IPS DF 6.9 (cell line): ENCODE measurements around the gene HIF3A.
"Not testable (repeated sequence)": the region's sequence is repeated elsewhere in the genome, so short reads cannot be mapped to it uniquely, and the experiment has no call there.

Experiments used
- DNase-seq: peaks from one replicate; pipeline ENCODE4 v3.0.0-alpha.2; 2013; ENCODE audit warnings: low read depth, low spot score
- H3K27ac ChIP-seq: one replicate; pipeline ENCODE4 v1.5.1; 2013; ENCODE audit warnings: low read length, control low read depth
- H3K27me3 ChIP-seq: 2 replicates; pipeline ENCODE4 v1.6.1; 2013; ENCODE audit warnings: mild to moderate bottlenecking, low read length; ENCODE audit not compliant: control insufficient read depth, insufficient read depth
- H3K36me3 ChIP-seq: 2 replicates; pipeline ENCODE4 v1.6.1; 2013; ENCODE audit warnings: low read length; ENCODE audit not compliant: control insufficient read depth, insufficient read depth
- H3K4me1 ChIP-seq: 2 replicates; pipeline ENCODE4 v1.6.1; 2013; ENCODE audit warnings: low read length; ENCODE audit not compliant: control insufficient read depth, insufficient read depth
- H3K4me3 ChIP-seq: 2 replicates; pipeline ENCODE4 v1.5.1; 2013; ENCODE audit warnings: mild to moderate bottlenecking, low read length
- H3K9me3 ChIP-seq: 2 replicates; pipeline ENCODE4 v1.6.1; 2013; ENCODE audit warnings: low read length, inconsistent platforms; ENCODE audit not compliant: control insufficient read depth, insufficient read depth
- WGBS: extraction: QIAGEN DNeasy Blood & Tissue Kit; methylation state at CpG from one replicate; pipeline ENCODE4 v1.1.7; 2013; ENCODE audit warnings: mixed read lengths, missing lambda C conversion rate; ENCODE audit not compliant: insufficient read length, insufficient coverage; 5-methylcytosine and 5-hydroxymethylcytosine counted together

HIF3A gene

DNA sequence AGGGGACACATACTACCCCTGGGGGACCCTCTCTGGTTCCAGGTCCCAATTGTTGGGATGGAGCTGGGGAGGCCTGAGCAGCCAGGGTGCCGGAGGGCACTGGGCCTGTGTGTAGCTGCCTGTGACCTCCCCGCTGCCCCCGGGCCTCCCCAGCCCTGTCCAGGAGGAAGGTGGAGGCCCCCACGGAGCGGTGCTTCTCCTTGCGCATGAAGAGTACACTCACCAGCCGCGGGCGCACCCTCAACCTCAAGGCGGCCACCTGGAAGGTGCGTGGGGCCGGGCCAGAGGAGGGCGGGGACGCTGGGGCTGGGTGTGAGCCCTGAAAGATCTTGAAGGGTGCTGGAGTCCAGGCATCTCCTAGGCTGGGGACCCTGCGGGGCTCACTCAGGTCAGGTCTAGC, 11.7 kb downstream of the HIF3A start:
- H3K4me3 ChIP-seq, result no peak overlapping the region
- WGBS, result no CpG with 5 or more reads among the region's 15 CpGs
- H3K27me3 ChIP-seq, result no peaks in the 10 kb centered on the region
- no peak overlapping the region for H3K27ac ChIP-seq
- H3K9me3 ChIP-seq, result no peaks in the 10 kb centered on the region
- DNase-seq, result no peak
- H3K36me3 ChIP-seq, result peaks cover 20% of the 10 kb centered on the region
- peaks cover 3% of the 10 kb centered on the region for H3K4me1 ChIP-seq

DNA sequence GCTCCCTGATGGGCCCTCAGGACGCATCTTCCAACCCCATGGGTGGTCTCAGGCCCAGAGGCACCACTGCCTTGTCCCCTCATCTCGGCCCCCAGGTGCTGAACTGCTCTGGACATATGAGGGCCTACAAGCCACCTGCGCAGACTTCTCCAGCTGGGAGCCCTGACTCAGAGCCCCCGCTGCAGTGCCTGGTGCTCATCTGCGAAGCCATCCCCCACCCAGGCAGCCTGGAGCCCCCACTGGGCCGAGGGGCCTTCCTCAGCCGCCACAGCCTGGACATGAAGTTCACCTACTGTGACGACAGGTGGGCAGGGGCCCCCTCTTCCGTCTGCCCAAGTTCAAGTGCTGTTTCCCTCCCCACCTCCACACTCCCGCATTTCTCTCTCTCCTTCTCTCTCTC, 12.2 kb downstream of the HIF3A start:
- Histone ChIP-seq H3K36me3 (peaks cover 20% of the 10 kb centered on the region), H3K9me3 (no peaks in the 10 kb centered on the region), H3K27me3 (no peaks in the 10 kb centered on the region), H3K27ac (no peak overlapping the region), H3K4me3 (no peak overlapping the region), H3K4me1 (no peaks in the 10 kb centered on the region; the same call in 1 of the 2 replicates)
- DNase-seq, result no peak
- 100% methylated on average over 1 of the region's 10 CpGs for WGBS

DNA sequence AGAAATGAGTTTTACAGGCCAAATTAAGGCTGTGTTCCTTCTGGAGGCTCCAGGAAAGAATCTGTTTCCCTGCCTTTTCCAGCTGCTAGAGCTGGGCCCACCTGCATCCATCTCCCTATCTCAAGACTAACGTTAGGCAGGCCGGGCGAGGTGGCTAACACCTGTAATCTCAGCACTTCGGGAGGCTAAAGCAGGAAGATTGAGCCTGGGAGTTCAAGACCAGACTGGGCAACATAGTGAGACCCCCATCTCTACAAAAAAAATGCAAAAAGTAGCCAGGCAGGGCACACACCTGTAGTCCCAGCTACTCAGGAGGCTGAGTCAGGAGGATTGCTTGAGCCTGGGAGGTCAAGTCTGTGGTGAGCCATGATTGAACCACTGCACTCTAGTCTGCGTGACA, 14.6 kb downstream of the HIF3A start:
- H3K4me3 ChIP-seq, result no peak overlapping the region
- no peak overlapping the region for H3K27ac ChIP-seq
- no peak for DNase-seq
- no peaks in the 10 kb centered on the region for H3K4me1 ChIP-seq
- H3K36me3 ChIP-seq, result peaks cover 10% of the 10 kb centered on the region
- no CpG with 5 or more reads among the region's 5 CpGs for WGBS
- no peaks in the 10 kb centered on the region for H3K9me3 ChIP-seq
- no peaks in the 10 kb centered on the region for H3K27me3 ChIP-seq

DNA sequence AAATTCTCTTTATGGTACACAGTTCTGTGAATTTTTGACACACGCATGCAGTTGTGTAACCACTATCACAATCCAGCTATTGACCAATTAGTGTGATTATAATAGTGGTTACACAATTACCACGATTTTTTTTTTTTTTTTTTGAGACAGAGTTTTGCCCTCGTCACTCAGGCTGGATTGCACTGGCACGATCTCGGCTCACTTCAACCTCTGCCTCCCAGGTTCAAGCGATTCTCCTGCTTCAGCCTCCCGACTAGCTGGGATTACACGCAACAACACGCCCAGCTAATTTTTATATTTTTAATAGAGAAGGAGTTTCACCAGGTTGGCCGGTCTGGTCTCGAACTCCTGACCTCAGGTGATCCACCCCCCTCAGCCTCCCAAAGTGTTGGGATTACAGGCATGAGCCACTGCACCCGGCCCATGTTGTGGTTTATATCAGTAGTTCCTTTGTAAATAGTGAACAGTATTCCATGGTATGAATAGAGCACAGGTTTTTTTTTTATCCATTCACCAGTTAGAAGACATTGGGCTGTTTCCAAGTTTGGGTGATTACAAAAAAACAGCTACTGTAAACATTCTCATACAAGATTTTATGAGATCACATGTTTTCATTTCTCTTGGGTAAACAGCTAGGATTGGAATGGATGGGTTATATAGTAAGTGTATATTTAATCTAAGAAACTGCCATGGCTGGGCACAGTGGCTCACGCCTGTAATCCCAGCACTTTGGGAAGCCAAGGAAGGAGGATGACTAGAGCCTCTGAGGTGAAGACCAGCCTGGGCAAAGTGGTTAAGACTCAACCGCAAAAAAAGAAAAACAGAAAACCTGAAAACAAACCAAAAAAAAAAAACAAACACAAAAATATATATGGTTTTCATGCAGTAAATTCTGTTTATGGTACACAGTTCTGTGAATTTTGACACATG, 17.0 kb downstream of the HIF3A start:
- H3K9me3 ChIP-seq, H3K27ac ChIP-seq, H3K36me3 ChIP-seq, DNase-seq, H3K4me3 ChIP-seq, H3K4me1 ChIP-seq, H3K27me3 ChIP-seq: not testable (repeated sequence)
- WGBS, result no CpG with 5 or more reads among the region's 14 CpGs

DNA sequence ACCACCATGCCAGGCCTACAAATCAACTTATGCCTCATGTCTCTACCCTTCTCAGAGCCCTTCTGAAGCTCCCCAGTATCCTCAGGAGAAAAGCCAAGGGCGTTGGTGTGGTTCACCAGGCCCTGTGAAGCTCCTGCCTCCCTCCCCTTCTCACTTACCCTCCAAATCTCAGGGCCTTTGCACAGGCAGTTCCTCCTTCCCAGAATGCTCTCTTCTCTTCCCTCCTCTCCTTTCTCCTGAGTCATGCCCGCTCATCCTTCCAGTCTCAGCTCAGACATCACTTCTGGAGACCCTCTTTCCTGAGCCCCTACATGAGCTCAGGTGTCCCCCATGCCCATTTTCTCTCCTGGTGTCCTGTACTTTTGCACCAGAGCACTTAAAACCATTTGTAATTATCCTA, 20.5 kb downstream of the HIF3A start:
- Histone ChIP-seq H3K36me3 (peaks cover 5% of the 10 kb centered on the region), H3K4me1 (no peaks in the 10 kb centered on the region), H3K9me3 (no peaks in the 10 kb centered on the region), H3K27me3 (no peaks in the 10 kb centered on the region), H3K27ac (no peak overlapping the region), H3K4me3 (no peak overlapping the region)
- no peak for DNase-seq
- WGBS, result no CpG with 5 or more reads among the region's 2 CpGs

DNA sequence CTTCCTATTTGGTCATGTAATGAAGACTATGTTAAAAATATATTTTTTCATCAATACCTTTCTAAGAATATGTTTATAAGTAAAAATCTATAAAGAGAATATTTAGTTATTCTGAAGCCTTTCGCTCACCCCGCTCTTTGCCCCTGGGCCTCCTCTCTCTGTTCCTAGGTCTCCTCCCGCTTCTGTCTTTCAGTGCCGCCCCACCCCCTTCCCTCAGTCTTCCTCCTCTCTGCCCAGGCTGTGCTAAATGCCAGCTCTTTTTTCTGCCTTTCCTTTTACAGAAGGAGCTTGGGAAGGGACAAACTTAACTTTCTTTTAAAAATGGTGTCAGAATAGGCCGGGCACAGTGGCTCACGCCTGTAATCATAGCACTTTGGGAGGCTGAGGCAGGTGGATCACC, 22.8 kb downstream of the HIF3A start:
- peaks cover 5% of the 10 kb centered on the region for H3K36me3 ChIP-seq
- whole genome bisulfite sequencing, result no CpG with 5 or more reads among the region's 6 CpGs

DNA sequence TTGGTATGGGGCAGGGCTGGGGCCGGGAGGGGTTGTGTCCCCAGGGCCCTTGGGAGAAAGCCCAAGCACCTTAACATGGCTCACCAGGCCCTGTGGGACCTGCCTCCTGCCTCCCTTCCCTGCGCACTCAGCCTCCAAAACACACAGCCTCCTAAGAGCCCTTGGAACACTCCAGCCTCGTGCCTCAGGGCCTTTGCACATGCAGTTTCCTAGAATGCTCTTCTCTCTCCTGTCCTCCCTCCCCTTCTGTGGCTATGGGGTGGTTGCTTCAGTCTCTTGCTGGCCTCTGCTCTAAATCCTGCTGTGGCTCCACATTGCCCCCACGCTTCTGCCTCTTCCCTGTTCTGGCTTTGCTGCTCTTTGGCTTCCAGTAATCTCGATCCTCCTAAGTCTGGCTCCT, 23.7 kb downstream of the HIF3A start:
- no peak overlapping the region for H3K4me3 ChIP-seq
- no peaks in the 10 kb centered on the region for H3K27me3 ChIP-seq
- H3K9me3 ChIP-seq, result no peaks in the 10 kb centered on the region
- no peaks in the 10 kb centered on the region for H3K4me1 ChIP-seq
- WGBS, result no CpG with 5 or more reads among the region's 5 CpGs
- H3K36me3 ChIP-seq, result peaks cover 8% of the 10 kb centered on the region
- DNase-seq, result no peak
- no peak overlapping the region for H3K27ac ChIP-seq

More for the DNA sequence above, 22.8 kb downstream of the HIF3A start:
- H3K27ac ChIP-seq, result no peak overlapping the region
- H3K4me3 ChIP-seq, result no peak overlapping the region
- H3K4me1 ChIP-seq, result no peaks in the 10 kb centered on the region
- no peaks in the 10 kb centered on the region for H3K9me3 ChIP-seq
- DNase-seq, result no peak
- no peaks in the 10 kb centered on the region for H3K27me3 ChIP-seq

DNA sequence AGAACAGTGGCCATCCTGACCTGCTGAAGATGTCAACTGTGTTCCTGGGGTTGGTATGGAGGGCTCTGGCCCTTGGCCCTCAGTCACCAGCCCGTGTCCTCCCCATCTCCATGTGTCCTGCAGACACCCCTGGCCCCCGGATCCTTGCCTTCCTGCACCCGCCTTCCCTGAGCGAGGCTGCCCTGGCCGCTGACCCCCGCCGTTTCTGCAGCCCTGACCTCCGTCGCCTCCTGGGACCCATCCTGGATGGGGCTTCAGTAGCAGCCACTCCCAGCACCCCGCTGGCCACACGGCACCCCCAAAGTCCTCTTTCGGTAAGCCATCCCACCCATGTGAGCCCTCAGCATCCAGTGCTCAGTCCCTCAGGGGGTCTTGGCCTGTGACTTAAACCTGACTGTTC, 24.8 kb downstream of the HIF3A start:
- no peaks in the 10 kb centered on the region for H3K9me3 ChIP-seq
- DNase-seq, result no peak
- no peaks in the 10 kb centered on the region for H3K4me1 ChIP-seq
- no peak overlapping the region for H3K4me3 ChIP-seq
- H3K27ac ChIP-seq, result no peak overlapping the region
- peaks cover 13% of the 10 kb centered on the region for H3K36me3 ChIP-seq
- no CpG with 5 or more reads among the region's 12 CpGs for WGBS
- no peaks in the 10 kb centered on the region for H3K27me3 ChIP-seq

DNA sequence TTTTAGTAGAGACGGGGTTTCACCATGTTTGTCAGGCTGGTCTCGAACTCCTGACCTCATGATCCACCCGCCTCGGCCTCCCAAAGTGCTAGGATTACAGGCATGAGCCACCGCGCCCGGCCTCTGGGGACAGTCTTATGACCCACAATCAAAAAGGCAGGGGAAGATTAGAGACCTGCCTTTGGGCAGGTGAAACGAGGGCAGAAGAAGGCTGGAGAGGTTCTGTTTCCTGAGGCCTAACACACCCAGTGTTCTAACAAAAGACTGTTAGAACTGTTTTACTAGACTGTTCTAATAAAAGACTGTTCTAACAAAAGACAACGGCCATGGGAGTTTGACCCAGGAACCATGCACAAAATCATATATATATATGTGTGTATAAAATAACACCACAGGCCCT, 26.4 kb downstream of the HIF3A start:
- peaks cover 15% of the 10 kb centered on the region for H3K36me3 ChIP-seq
- H3K4me3 ChIP-seq, H3K9me3 ChIP-seq, H3K4me1 ChIP-seq, H3K27me3 ChIP-seq, DNase-seq, H3K27ac ChIP-seq: not testable (repeated sequence)
- WGBS, result no CpG with 5 or more reads among the region's 9 CpGs

DNA sequence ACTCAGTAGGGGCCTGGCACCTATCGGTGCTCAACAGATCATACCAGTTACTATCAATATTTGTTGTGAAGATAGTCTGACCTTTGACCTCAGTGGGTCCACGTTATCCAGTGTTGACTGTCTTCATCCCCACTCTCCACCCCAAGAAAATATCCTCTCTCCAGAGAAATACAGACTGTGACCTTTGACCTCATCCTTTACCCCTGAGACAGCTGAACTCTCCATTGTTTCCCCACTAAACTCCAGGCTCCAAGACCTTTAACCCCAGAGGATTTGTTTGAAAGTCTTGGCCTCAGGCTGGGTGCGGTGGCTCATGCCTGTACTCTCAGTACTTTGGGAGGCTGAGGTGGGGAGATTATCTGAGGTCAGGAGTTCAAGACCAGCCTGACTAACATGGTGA, 27.4 kb downstream of the HIF3A start:
- H3K9me3 ChIP-seq, result 0 out of 2 replicates have a peak, but pooled peaks cover 3% of the 10 kb centered on the region
- no peaks in the 10 kb centered on the region for H3K4me1 ChIP-seq
- H3K27me3 ChIP-seq, result no peaks in the 10 kb centered on the region
- H3K27ac ChIP-seq, result no peak overlapping the region
- H3K36me3 ChIP-seq, result peaks cover 24% of the 10 kb centered on the region
- WGBS, result no CpG with 5 or more reads among the region's 3 CpGs
- no peak overlapping the region for H3K4me3 ChIP-seq
- DNase-seq, result no peak

DNA sequence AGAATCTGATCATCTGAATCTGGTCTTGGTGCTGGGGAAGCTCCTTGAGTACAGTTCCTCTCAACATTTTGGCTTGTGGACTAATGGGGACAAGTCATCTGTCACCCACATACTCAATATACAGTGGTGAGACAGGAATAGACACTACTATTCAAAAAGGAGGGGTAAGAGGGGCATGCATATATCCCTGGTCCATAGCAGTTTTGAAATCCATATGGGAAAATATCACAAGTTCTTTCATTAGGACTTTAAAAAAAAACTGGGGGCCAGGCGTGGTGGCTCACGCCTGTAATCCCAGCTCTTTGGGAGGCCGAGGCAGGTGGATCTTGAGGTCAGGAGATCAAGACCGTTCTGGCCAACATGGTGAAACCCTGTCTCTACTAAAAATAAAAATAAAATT, 29.8 kb downstream of the HIF3A start:
- no peaks in the 10 kb centered on the region for H3K27me3 ChIP-seq
- no peak overlapping the region for H3K27ac ChIP-seq
- no peak for DNase-seq
- no peak overlapping the region for H3K4me3 ChIP-seq
- peaks cover 26% of the 10 kb centered on the region for H3K36me3 ChIP-seq
- H3K9me3 ChIP-seq, result 0 out of 2 replicates have a peak, but pooled peaks cover 3% of the 10 kb centered on the region
- H3K4me1 ChIP-seq, result no peaks in the 10 kb centered on the region
- WGBS, result no CpG with 5 or more reads among the region's 4 CpGs
